Activated naive CD4-positive, alpha-beta T cell treated with anti-CD3 and anti-CD28 coated beads, Interleukin-2, amount 50 U/mL, for 16 hours (primary cell): ENCODE results near the gene DNAH11.
A peak's percentile ranks its signal among the peaks of the same experiment; 100 is the strongest.

Experiments
- DNase-seq: peaks from one replicate; pipeline ENCODE4 v3.0.0-alpha.2; 2020

Gene DNAH11

DNA sequence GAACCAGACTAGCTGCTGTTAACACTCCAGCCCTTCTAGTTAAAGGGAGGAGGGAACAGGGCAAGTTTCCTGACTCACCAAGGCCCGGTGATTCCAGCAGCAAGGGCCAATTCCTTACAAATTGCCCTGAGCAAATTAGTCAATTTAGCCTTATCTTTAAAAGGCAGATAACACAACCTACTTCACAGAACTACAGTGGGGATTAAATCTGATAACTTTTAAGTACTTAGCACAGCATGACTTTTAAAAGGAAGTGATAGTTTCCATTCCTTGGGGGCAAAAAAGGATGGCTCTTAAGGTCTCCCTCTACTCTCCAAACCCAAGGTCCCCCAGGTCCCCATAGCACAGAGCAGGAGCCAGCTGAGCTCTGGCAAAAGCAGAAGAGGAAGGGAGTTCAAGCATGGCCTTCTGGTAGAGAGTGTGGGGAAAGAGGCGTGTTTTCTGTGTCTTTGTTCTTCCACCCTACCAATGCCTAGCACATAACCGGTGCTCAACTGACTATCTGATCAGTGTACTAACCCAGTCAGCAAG is 398.8 kb downstream of the DNAH11 start:
- DNase-seq = no peak

- no peak for DNase-seq
Measured at GRCh38 chr7:21942955-21943354, 400.1 kb downstream of the DNAH11 start.

GRCh38 chr7:21943436-21943835 is 400.6 kb downstream of the DNAH11 start:
- DNase-seq = no peak

- DNase-seq = peak; percentile 49
Measured at GRCh38 chr7:21944616-21945453, 402.0 kb downstream of the DNAH11 start.

GRCh38 chr7:21945454-21946221 is 402.8 kb downstream of the DNAH11 start, which contains the start of gene CDCA7L:
TSS of gene CDCA7L (minus strand) at chr7:21945899. CDS start at chr7:21945804, 95 bp downstream.
- peak; percentile 76 for DNase-seq

GRCh38 chr7:21946222-21946709 is 403.4 kb downstream of the DNAH11 start:
- no peak for DNase-seq

DNA sequence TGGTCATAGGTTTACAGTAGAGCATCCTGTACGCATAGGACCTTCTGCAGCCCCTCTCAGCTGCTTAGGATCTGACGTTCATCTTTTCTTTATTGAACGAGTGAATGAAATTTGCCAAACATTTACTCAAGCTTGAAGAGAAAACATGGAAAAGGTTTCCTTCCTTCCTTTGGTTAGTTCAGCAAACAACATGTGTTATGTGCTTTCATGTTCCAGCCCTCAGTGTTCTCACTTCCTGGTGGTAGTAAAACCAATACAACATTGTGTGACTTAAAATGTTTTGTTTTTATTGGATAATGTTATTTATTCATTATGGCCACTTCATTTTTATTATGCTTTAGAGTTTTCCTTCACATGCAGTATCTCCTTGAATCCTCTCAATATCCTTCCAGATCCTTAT is 404.2 kb downstream of the DNAH11 start:
- DNase-seq = no peak

- no peak for DNase-seq
Measured at GRCh38 chr7:21947946-21948345, 405.1 kb downstream of the DNAH11 start.

- no peak for DNase-seq
Measured at GRCh38 chr7:21948364-21948763, 405.5 kb downstream of the DNAH11 start.

- DNase-seq = no peak
Measured at GRCh38 chr7:21948887-21949540, 406.2 kb downstream of the DNAH11 start.
